Measurements from ENCODE around the gene ZNRF3.
A peak's percentile ranks its signal among the peaks of the same experiment; 100 is the strongest.
"Not testable (repeated sequence)": the region's sequence is repeated elsewhere in the genome, so short reads cannot be mapped to it uniquely, and the experiment has no call there.

The ZNRF3 gene

GRCh38 chr22:28884747-28885350, 1.5 kb downstream of the ZNRF3 start:
- no peak for DNase-seq (ENCODE audit: low spot score)

- no peak for DNase-seq (ENCODE audit: low spot score)
These were observed 2.6 kb downstream of the ZNRF3 start for GRCh38 chr22:28885939-28886338.

- DNase-seq (ENCODE audit: low spot score) = not testable (repeated sequence)
These were observed 3.3 kb downstream of the ZNRF3 start for GRCh38 chr22:28886679-28887078.

- DNase-seq (ENCODE audit: low spot score) = no peak
These were observed 4.5 kb downstream of the ZNRF3 start for GRCh38 chr22:28887725-28888459.

- DNase-seq (ENCODE audit: low spot score) = no peak
These were observed 6.2 kb downstream of the ZNRF3 start for GRCh38 chr22:28889478-28890024.

- no peak for DNase-seq (ENCODE audit: low spot score)
These were observed 7.9 kb downstream of the ZNRF3 start for GRCh38 chr22:28891156-28891733.

- no peak for DNase-seq (ENCODE audit: low spot score)
These were observed 8.9 kb downstream of the ZNRF3 start for GRCh38 chr22:28892175-28892731.

GRCh38 chr22:28893810-28894209, 10.4 kb downstream of the ZNRF3 start:
- no peak for DNase-seq (ENCODE audit: low spot score)

GRCh38 chr22:28894334-28894733, 11.0 kb downstream of the ZNRF3 start:
- DNase-seq (ENCODE audit: low spot score) = no peak

- no peak for DNase-seq (ENCODE audit: low spot score)
These were observed 11.4 kb downstream of the ZNRF3 start for GRCh38 chr22:28894807-28895206.

GRCh38 chr22:28896611-28897010, 13.2 kb downstream of the ZNRF3 start:
- no peak for DNase-seq (ENCODE audit: low spot score)

GRCh38 chr22:28898233-28898629, 14.9 kb downstream of the ZNRF3 start:
- no peak for DNase-seq (ENCODE audit: low spot score)

GRCh38 chr22:28899199-28899853, 16.0 kb downstream of the ZNRF3 start:
- DNase-seq (ENCODE audit: low spot score) = peak; percentile 39

- no peak for DNase-seq (ENCODE audit: low spot score)
These were observed 17.1 kb downstream of the ZNRF3 start for GRCh38 chr22:28900379-28900925.

- DNase-seq (ENCODE audit: low spot score) = no peak
These were observed 19.1 kb downstream of the ZNRF3 start for GRCh38 chr22:28902490-28902889.

- no peak for DNase-seq (ENCODE audit: low spot score)
These were observed 19.7 kb downstream of the ZNRF3 start for GRCh38 chr22:28903080-28903479.

GRCh38 chr22:28903729-28904128, 20.4 kb downstream of the ZNRF3 start:
- no peak for DNase-seq (ENCODE audit: low spot score)

- DNase-seq (ENCODE audit: low spot score) = no peak
These were observed 21.0 kb downstream of the ZNRF3 start for GRCh38 chr22:28904211-28904896.

GRCh38 chr22:28905256-28905832, 22.0 kb downstream of the ZNRF3 start:
- no peak for DNase-seq (ENCODE audit: low spot score)

- no peak for DNase-seq (ENCODE audit: low spot score)
These were observed 22.9 kb downstream of the ZNRF3 start for GRCh38 chr22:28906312-28906711.

Data from activated CD4-positive, alpha-beta T cell treated with anti-CD3 and anti-CD28 coated beads, Interleukin-2, Interleukin-4, amounts not matched to agents 100 ng/mL and 50 ng/mL, durations not matched to agents 16 hours and 8 hours (primary cell).